Astrocyte (in vitro differentiated cells and primary cell): ENCODE results near the gene GALNT17. TPM values are rescaled to one million over a fixed set of nuclear protein-coding genes. Genes with fewer than 3 reads are reported as not detected.

Experiments
- DNase-seq: peaks from one replicate; pipeline ENCODE4 v3.0.0-alpha.2; 2010; ENCODE audit warnings: low read depth
- FAIRE-seq: peaks from 2 replicates; lab custom pipeline; 2011; peaks lifted over from hg19 to GRCh38; lab: Jason Lieb, UNC
- H2AFZ ChIP-seq: 2 replicates; pipeline ENCODE4 v1.6.0; 2012; ENCODE audit warnings: low read depth, low read length, inconsistent platforms
- H3K27ac ChIP-seq: 2 replicates; pipeline ENCODE4 v1.5.1; 2011; ENCODE audit warnings: low read depth, low read length, inconsistent platforms
- H3K27me3 ChIP-seq: 2 replicates; pipeline ENCODE4 v1.6.0; 2011; ENCODE audit warnings: low read length, inconsistent platforms; ENCODE audit not compliant: insufficient read depth
- H3K36me3 ChIP-seq: 2 replicates; pipeline ENCODE4 v1.5.1; 2011; ENCODE audit warnings: low read length, inconsistent platforms; ENCODE audit not compliant: insufficient read depth
- H3K4me1 ChIP-seq: 2 replicates; pipeline ENCODE4 v1.5.1; 2011; ENCODE audit warnings: low read length, inconsistent platforms; ENCODE audit not compliant: insufficient read depth
- H3K4me2 ChIP-seq: 2 replicates; pipeline ENCODE4 v1.6.0; 2012; ENCODE audit warnings: low read length, inconsistent platforms
- H3K4me3 ChIP-seq: 2 replicates; pipeline ENCODE4 v1.5.1; 2011; ENCODE audit warnings: low read depth, mild to moderate bottlenecking, low read length, inconsistent platforms; ENCODE audit not compliant: insufficient read depth
- H3K79me2 ChIP-seq: 2 replicates; pipeline ENCODE4 v1.6.0; 2012; ENCODE audit warnings: mild to moderate bottlenecking, low read length, inconsistent platforms; ENCODE audit not compliant: insufficient read depth
- H3K9ac ChIP-seq: 2 replicates; pipeline ENCODE4 v1.6.0; 2012; ENCODE audit warnings: mild to moderate bottlenecking, low read length, inconsistent platforms
- H3K9me3 ChIP-seq: 2 replicates; pipeline ENCODE4 v1.5.1; 2012; ENCODE audit warnings: low read depth, mild to moderate bottlenecking, low read length, inconsistent platforms; ENCODE audit not compliant: insufficient read depth
- H4K20me1 ChIP-seq: 2 replicates; pipeline ENCODE4 v1.6.0; 2012; ENCODE audit warnings: low read length, inconsistent platforms; ENCODE audit not compliant: insufficient read depth
- H3K27ac Mint-ChIP-seq: one replicate; pipeline ENCODE4 v1.8.0; 2021; ENCODE audit warnings: mild to moderate bottlenecking, mixed read lengths; ENCODE audit not compliant: unreplicated experiment
- H3K27me3 Mint-ChIP-seq: one replicate; pipeline ENCODE4 v1.8.0; 2021; ENCODE audit warnings: low read depth, mixed read lengths; ENCODE audit not compliant: unreplicated experiment
- H3K36me3 Mint-ChIP-seq: one replicate; pipeline ENCODE4 v1.8.0; 2021; ENCODE audit warnings: low read depth, mixed read lengths; ENCODE audit not compliant: unreplicated experiment
- H3K4me1 Mint-ChIP-seq: one replicate; pipeline ENCODE4 v1.8.0; 2021; ENCODE audit warnings: low read depth, mixed read lengths; ENCODE audit not compliant: unreplicated experiment
- H3K4me3 Mint-ChIP-seq: one replicate; pipeline ENCODE4 v1.8.0; 2021; ENCODE audit warnings: mild to moderate bottlenecking, moderate library complexity, mixed read lengths; ENCODE audit not compliant: unreplicated experiment
- H3K9me3 Mint-ChIP-seq: one replicate; pipeline ENCODE4 v1.8.0; 2021; ENCODE audit warnings: mild to moderate bottlenecking, mixed read lengths; ENCODE audit not compliant: unreplicated experiment
- EZH2 ChIP-seq: IDR thresholded peaks from 2 replicates; pipeline ENCODE4 v1.6.1; 2012; ENCODE audit warnings: mild to moderate bottlenecking, low read length, inconsistent platforms; ENCODE audit not compliant: insufficient read depth
- total RNA-seq: library from RNA; stranded (reverse); gene quantifications from 2 replicates; pipeline ENCODE4 v1.2.1, GENCODE V29; 2021
- TF ChIP-seq, protein P1 (sequence below): IDR thresholded peaks from 2 replicates; pipeline ENCODE4 v1.5.1; 2011; ENCODE audit warnings: low read depth, mild to moderate bottlenecking, inconsistent platforms, low read length, moderate library complexity; ENCODE audit not compliant: insufficient read depth

Gene GALNT17
- total RNA-seq, 1 donor from 2014 or later: 7.8 TPM

DNA sequence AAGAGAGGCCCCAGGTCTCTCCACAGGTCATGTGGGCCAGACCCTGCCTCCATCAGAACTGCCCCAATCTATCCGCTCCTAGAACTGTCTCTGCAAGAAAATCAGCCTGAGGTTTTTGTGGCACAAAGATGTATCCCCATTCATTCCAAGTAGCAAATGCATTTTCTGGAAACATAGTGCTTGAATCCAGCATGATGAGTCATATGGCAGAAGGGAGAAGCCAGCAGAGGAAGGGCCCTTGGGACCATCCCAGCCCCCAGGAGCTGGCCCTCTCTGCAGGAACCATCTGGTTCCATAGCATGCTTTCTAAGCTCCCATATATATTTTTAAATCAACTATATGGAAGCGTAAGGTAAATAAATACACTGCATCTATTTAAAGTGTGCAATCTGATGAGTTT lies 563.2 kb downstream of the GALNT17 start:
- Histone ChIP-seq H3K27me3 (peaks cover 2% of the 10 kb centered on the region), H2AFZ (no peak overlapping the region), H3K9ac (no peak overlapping the region), H3K4me3 (no peak overlapping the region), H3K36me3 (no peaks in the 10 kb centered on the region), H3K4me2 (no peak overlapping the region), H3K27ac (no peak overlapping the region), H3K4me1 (peaks cover 4% of the 10 kb centered on the region), H4K20me1 (no peaks in the 10 kb centered on the region), H3K79me2 (no peaks in the 10 kb centered on the region), H3K9me3 (no peaks in the 10 kb centered on the region)
- no peak for FAIRE-seq
- no peaks in the 10 kb centered on the region for H3K27me3 Mint-ChIP-seq
- peak; percentile 30 for DNase-seq
- TF ChIP-seq, protein P1, sequence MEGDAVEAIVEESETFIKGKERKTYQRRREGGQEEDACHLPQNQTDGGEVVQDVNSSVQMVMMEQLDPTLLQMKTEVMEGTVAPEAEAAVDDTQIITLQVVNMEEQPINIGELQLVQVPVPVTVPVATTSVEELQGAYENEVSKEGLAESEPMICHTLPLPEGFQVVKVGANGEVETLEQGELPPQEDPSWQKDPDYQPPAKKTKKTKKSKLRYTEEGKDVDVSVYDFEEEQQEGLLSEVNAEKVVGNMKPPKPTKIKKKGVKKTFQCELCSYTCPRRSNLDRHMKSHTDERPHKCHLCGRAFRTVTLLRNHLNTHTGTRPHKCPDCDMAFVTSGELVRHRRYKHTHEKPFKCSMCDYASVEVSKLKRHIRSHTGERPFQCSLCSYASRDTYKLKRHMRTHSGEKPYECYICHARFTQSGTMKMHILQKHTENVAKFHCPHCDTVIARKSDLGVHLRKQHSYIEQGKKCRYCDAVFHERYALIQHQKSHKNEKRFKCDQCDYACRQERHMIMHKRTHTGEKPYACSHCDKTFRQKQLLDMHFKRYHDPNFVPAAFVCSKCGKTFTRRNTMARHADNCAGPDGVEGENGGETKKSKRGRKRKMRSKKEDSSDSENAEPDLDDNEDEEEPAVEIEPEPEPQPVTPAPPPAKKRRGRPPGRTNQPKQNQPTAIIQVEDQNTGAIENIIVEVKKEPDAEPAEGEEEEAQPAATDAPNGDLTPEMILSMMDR: no peak
- TF ChIP-seq EZH2: no peak
- no peaks in the 10 kb centered on the region for H3K36me3 Mint-ChIP-seq
- peaks cover 7% of the 10 kb centered on the region for H3K4me1 Mint-ChIP-seq
- H3K4me3 Mint-ChIP-seq: no peak overlapping the region
- peak overlapping the region; percentile 81 for H3K27ac Mint-ChIP-seq
- H3K9me3 Mint-ChIP-seq: peaks cover 7% of the 10 kb centered on the region

DNA sequence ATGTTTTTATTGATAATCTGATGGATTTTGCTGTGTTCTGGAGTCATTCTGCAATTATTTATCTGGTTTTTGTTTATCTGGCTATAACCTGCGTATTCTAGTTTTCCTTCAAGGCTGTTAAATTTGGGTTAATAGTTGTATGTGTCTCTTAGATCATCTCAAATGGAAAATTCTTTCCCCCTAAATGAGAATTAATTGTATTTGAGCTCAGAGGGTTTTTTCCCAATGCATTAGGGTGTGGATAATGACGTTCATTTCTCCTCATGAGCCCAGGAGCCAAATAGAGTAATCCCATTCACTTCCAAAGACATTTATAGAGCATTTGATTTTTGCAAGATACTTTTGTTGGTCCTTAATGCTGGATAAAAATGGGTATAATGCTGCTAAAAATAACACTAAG lies 564.6 kb downstream of the GALNT17 start:
- FAIRE-seq: no peak
- H3K36me3 Mint-ChIP-seq: no peaks in the 10 kb centered on the region
- Histone ChIP-seq H3K9me3 (no peaks in the 10 kb centered on the region), H4K20me1 (no peaks in the 10 kb centered on the region), H3K27ac (no peak overlapping the region), H3K27me3 (no peaks in the 10 kb centered on the region), H2AFZ (no peak overlapping the region), H3K79me2 (no peaks in the 10 kb centered on the region), H3K36me3 (no peaks in the 10 kb centered on the region), H3K4me1 (peaks cover 4% of the 10 kb centered on the region), H3K4me3 (no peak overlapping the region), H3K4me2 (no peak overlapping the region), H3K9ac (no peak overlapping the region)
- TF ChIP-seq, protein P1: no peak
- TF ChIP-seq EZH2: no peak
- H3K27ac Mint-ChIP-seq: no peak overlapping the region
- DNase-seq: no peak
- H3K9me3 Mint-ChIP-seq: peaks cover 7% of the 10 kb centered on the region
- H3K27me3 Mint-ChIP-seq: no peaks in the 10 kb centered on the region
- no peak overlapping the region for H3K4me3 Mint-ChIP-seq
- H3K4me1 Mint-ChIP-seq: peaks cover 7% of the 10 kb centered on the region

DNA sequence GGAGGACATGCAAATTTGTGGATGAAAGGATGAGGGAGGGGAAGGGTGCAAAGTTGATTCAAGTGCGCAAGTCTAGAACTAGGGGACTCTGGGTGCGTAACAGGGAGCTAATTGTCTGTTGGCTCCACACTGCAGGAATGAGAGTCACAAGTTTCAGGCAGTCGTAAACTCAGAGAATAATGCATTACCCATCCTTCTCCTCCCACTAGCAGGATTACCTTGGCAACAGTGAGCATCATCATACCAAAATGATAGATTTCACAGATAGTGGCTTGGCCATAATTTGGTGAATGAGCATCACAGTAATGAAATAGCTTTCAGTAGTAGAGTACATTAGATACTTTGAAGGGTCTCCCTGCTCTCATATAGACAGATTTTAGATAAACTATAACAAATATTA lies 565.5 kb downstream of the GALNT17 start:
- DNase-seq: no peak
- FAIRE-seq: no peak
- Histone ChIP-seq H3K9me3 (no peaks in the 10 kb centered on the region), H4K20me1 (no peaks in the 10 kb centered on the region), H3K9ac (no peak overlapping the region), H3K79me2 (no peaks in the 10 kb centered on the region), H3K4me3 (no peak overlapping the region), H2AFZ (no peak overlapping the region), H3K27me3 (no peaks in the 10 kb centered on the region), H3K4me1 (peaks cover 4% of the 10 kb centered on the region), H3K27ac (no peak overlapping the region), H3K4me2 (no peak overlapping the region), H3K36me3 (no peaks in the 10 kb centered on the region)
- no peaks in the 10 kb centered on the region for H3K36me3 Mint-ChIP-seq
- peaks cover 7% of the 10 kb centered on the region for H3K4me1 Mint-ChIP-seq
- no peaks in the 10 kb centered on the region for H3K27me3 Mint-ChIP-seq
- no peak for TF ChIP-seq EZH2
- H3K9me3 Mint-ChIP-seq: peaks cover 9% of the 10 kb centered on the region
- H3K4me3 Mint-ChIP-seq: no peak overlapping the region
- H3K27ac Mint-ChIP-seq: no peak overlapping the region
